HG02970 (cell line): ENCODE measurements around the gene BRCC3.
A peak's percentile ranks its signal among the peaks of the same experiment; 100 is the strongest.

Source experiments
- ATAC-seq: cut with Tn5 transposase; IDR thresholded peaks from one replicate; pipeline ENCODE4 v1.9.1; 2021; ENCODE audit warnings: mild to moderate bottlenecking, moderate library complexity, moderate number of reproducible peaks; ENCODE audit not compliant: unreplicated experiment, low FRiP score

BRCC3 gene

GRCh38 chrX:155056877-155057792 lies 14.2 kb upstream of the BRCC3 start:
- peak; percentile 58 for ATAC-seq

- no peak for ATAC-seq
Observed at GRCh38 chrX:155061760-155062159, 9.5 kb upstream of the BRCC3 start.

- no peak for ATAC-seq
Observed at GRCh38 chrX:155065035-155065734, 6.1 kb upstream of the BRCC3 start.

- no peak for ATAC-seq
Observed at GRCh38 chrX:155068165-155068564, 3.1 kb upstream of the BRCC3 start.

- ATAC-seq = no peak
Observed at GRCh38 chrX:155069414-155069813, 1.9 kb upstream of the BRCC3 start.

GRCh38 chrX:155070038-155070437 lies 1.3 kb upstream of the BRCC3 start:
- ATAC-seq = no peak

GRCh38 chrX:155070663-155070974 lies 689 bp upstream of the BRCC3 start:
- peak; percentile 25 for ATAC-seq

- no peak for ATAC-seq
Observed at GRCh38 chrX:155071694-155072280, 479 bp downstream of the BRCC3 start.

GRCh38 chrX:155086202-155086840 lies 15.0 kb downstream of the BRCC3 start:
- ATAC-seq = no peak

- no peak for ATAC-seq
Observed at GRCh38 chrX:155086961-155087735, 15.8 kb downstream of the BRCC3 start.

GRCh38 chrX:155094468-155095061 lies 23.3 kb downstream of the BRCC3 start:
- no peak for ATAC-seq

GRCh38 chrX:155105919-155106318 lies 34.6 kb downstream of the BRCC3 start:
- no peak for ATAC-seq

GRCh38 chrX:155108427-155108826 lies 37.1 kb downstream of the BRCC3 start:
- ATAC-seq = no peak

- ATAC-seq = no peak
Observed at GRCh38 chrX:155112171-155112570, 40.9 kb downstream of the BRCC3 start.

- no peak for ATAC-seq
Observed at GRCh38 chrX:155113097-155113496, 41.8 kb downstream of the BRCC3 start.

- no peak for ATAC-seq
Observed at GRCh38 chrX:155115174-155115819, 44.0 kb downstream of the BRCC3 start.

GRCh38 chrX:155127465-155127864 lies 56.2 kb downstream of the BRCC3 start:
- no peak for ATAC-seq

GRCh38 chrX:155127940-155128339 lies 56.6 kb downstream of the BRCC3 start:
- no peak for ATAC-seq

GRCh38 chrX:155132110-155132509 lies 60.8 kb downstream of the BRCC3 start:
- no peak for ATAC-seq
